Transverse colon (tissue), 4 donors: ENCODE results near the gene TIPARP. TPM values are rescaled to one million over a fixed set of nuclear protein-coding genes. Genes with fewer than 3 reads are reported as not detected.

Source experiments
- DNase-seq: peaks from one replicate; pipeline ENCODE4 v3.0.0-alpha.2; 2019
- H3K27ac ChIP-seq, 4 donors: fragments of 200-600 bp; sonication (generic); 2 replicates each; pipeline ENCODE4 v1.5.1; 2016 to 2018; ENCODE audit warnings: inconsistent platforms in 4 of 4
- H3K27me3 ChIP-seq: fragments of 200-600 bp; sonication (generic); 2 replicates; pipeline ENCODE4 v1.5.1; 2017; ENCODE audit warnings: inconsistent platforms
- H3K36me3 ChIP-seq, 4 donors: fragments of 200-600 bp; sonication (generic); 2 replicates each; pipeline ENCODE4 v1.5.1; 2017 to 2019; ENCODE audit warnings: inconsistent platforms in 4 of 4
- H3K4me1 ChIP-seq, 4 donors: fragments of 200-600 bp; sonication (generic); 2 replicates each; pipeline ENCODE4 v1.5.1; 2017 to 2020; ENCODE audit warnings: inconsistent platforms in 4 of 4
- H3K4me3 ChIP-seq, 4 donors: fragments of 200-600 bp; sonication (generic); 1 replicate in 1 of 4; 2 replicates in 3 of 4; pipeline versions ENCODE4 v1.5.1 to v1.6.1; 2017 to 2019; ENCODE audit warnings: inconsistent platforms in 4 of 4
- H3K9me3 ChIP-seq, 2 donors: fragments of 200-600 bp; sonication (generic); 2 replicates each; pipeline ENCODE4 v1.5.1; 2017 to 2019; ENCODE audit warnings: inconsistent platforms in 2 of 2
- EP300 ChIP-seq: sonication (generic); formaldehyde crosslinking; IDR thresholded peaks from one replicate; pipeline ENCODE4 v1.6.1; 2017; ENCODE audit warnings: antibody characterized with exemption, low read depth
- POLR2A ChIP-seq: fragments of 450-650 bp; IDR thresholded peaks from one replicate; pipeline ENCODE4 v1.6.1; 2016; ENCODE audit warnings: antibody characterized with exemption, mild to moderate bottlenecking, moderate library complexity
- POLR2AphosphoS5 ChIP-seq, 3 donors: sonication (generic); formaldehyde crosslinking; IDR thresholded peaks; one replicate each; pipeline ENCODE4 v1.6.1; 2016; ENCODE audit warnings: antibody characterized with exemption in 3 of 3
- WGBS, 2 donors: methylation state at CpG; one replicate each; pipeline ENCODE4 v1.1.5; 2018; ENCODE audit warnings: low coverage in 1 of 2; 5-methylcytosine and 5-hydroxymethylcytosine counted together
- in situ Hi-C, 4 donors: fragments of 200-750 bp; cut with MboI; loops; one replicate each; pipeline versions ENCODE4 v1.15.0 to v1.15.1; 2017; ENCODE audit warnings: low sequenced_read_pairs in 3 of 4, low pct_ligation_motif_present in 1 of 4, low pct_unique_long_range_greater_than_20kb in 1 of 4
- intact Hi-C: fragments of 100-400 bp; cut with DNase I; formaldehyde crosslinking; loops from one replicate; pipeline ENCODE4 v1.15.1; 2023; ENCODE audit warnings: low total_unique reads
- total RNA-seq, 4 donors: library from RNA; depleted of rRNA; stranded (reverse); fragments of >200 nt; gene quantifications; one replicate each; pipeline ENCODE4 v1.1.0, GENCODE V29; 2016
- TF ChIP-seq, protein P1 (sequence below), 5 experiments: fragments of 200-600 bp in 3 of 5; fragments of 450-650 bp in 2 of 5; sonication (generic) in 3 of 5; IDR thresholded peaks; 1 replicate in 2 of 5; 2 replicates in 3 of 5; pipeline ENCODE4 v1.5.1; 2016 to 2017; ENCODE audit warnings: antibody characterized with exemption in 5 of 5, inconsistent platforms in 3 of 5, mild to moderate bottlenecking in 2 of 5, moderate library complexity in 1 of 5

TIPARP gene
- total RNA-seq, 4 donors from 2014 or later, result 11.9 to 47.1 (median 34.3) TPM

DNA sequence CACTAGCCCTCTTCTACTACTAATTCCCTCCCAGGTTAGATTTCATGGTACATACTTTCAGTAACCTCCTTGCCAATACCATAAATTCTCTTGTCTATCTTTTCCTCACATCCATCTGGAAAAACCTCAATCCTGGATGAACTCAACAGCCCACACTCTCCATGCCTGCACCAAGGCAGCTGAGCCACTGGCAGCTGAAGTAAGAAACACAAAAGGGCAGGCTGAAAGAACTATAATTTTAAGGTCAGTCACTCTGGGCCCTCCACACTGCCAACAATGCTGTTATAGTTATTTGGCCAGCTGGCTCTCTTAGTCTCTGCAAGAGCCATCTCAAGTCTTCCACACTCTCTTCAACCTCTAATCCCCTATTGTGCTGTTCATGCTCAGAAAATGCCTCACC is 15.1 kb upstream of the TIPARP start:
- no peaks in the 10 kb centered on the region for H3K36me3 ChIP-seq
- no peak for DNase-seq
- no peaks in the 10 kb centered on the region for H3K9me3 ChIP-seq
- intact Hi-C loops (no loop called here), in situ Hi-C loops (loop anchor here in 3 of 4 donors (25.0 kb wide), 3 partner anchors 97 to 522 kb away; partner anchors contain the start of gene SSR3 (in 2 of the 3))
- H3K4me1 ChIP-seq, result peaks cover 0 to 24% (median 10%) of the 10 kb centered on the region in 4 donors
- no peak overlapping the region for H3K27ac ChIP-seq
- no peaks in the 10 kb centered on the region for H3K27me3 ChIP-seq
- TF ChIP-seq POLR2A (no peak), EP300 (no peak)
- H3K4me3 ChIP-seq, result no peak overlapping the region

DNA sequence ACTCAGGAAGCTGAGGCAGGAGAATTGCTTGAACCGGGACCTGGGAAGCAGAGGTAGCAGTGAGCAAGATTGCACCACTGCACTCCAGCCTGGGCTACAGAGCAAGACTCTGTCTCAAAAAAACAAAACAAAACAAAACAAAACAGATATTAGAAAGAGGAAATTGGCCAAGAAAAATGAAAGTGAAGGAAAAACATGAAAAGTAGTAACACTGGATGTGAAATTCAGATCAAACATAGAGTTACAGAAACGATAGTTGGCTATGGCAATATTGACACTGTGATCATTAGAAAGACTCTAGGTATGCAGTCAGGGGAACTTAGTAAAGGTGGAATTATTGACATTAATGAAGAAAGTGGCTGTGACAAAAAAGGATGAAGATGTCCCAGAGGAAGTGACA is 13.2 kb upstream of the TIPARP start:
- intact Hi-C loops, result no loop called here
- no peak for TF ChIP-seq EP300
- no peak for TF ChIP-seq POLR2AphosphoS5 (IDR thresholded peaks at IDR 0.05)
- TF ChIP-seq, protein P1, sequence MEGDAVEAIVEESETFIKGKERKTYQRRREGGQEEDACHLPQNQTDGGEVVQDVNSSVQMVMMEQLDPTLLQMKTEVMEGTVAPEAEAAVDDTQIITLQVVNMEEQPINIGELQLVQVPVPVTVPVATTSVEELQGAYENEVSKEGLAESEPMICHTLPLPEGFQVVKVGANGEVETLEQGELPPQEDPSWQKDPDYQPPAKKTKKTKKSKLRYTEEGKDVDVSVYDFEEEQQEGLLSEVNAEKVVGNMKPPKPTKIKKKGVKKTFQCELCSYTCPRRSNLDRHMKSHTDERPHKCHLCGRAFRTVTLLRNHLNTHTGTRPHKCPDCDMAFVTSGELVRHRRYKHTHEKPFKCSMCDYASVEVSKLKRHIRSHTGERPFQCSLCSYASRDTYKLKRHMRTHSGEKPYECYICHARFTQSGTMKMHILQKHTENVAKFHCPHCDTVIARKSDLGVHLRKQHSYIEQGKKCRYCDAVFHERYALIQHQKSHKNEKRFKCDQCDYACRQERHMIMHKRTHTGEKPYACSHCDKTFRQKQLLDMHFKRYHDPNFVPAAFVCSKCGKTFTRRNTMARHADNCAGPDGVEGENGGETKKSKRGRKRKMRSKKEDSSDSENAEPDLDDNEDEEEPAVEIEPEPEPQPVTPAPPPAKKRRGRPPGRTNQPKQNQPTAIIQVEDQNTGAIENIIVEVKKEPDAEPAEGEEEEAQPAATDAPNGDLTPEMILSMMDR (IDR thresholded peaks at IDR 0.05), result no peak
- TF ChIP-seq POLR2A, result no peak
- peaks cover 0 to 31% (median 10%) of the 10 kb centered on the region in 4 donors for H3K4me1 ChIP-seq
- no peaks in the 10 kb centered on the region for H3K27me3 ChIP-seq
- no peaks in the 10 kb centered on the region for H3K9me3 ChIP-seq
- no peak overlapping the region for H3K4me3 ChIP-seq
- WGBS, 2 donors, result 29 to 55% methylated on average over 1 to 2 of the region's 2 CpGs
- no peak overlapping the region for H3K27ac ChIP-seq
- in situ Hi-C loops, result loop anchor here (10.0 to 25.0 kb wide), 5 partner anchors 96 to 524 kb away; partner anchors contain the start of gene SSR3 (in 3 of the 4)
- H3K36me3 ChIP-seq, result no peaks in the 10 kb centered on the region
- no peak for DNase-seq

DNA sequence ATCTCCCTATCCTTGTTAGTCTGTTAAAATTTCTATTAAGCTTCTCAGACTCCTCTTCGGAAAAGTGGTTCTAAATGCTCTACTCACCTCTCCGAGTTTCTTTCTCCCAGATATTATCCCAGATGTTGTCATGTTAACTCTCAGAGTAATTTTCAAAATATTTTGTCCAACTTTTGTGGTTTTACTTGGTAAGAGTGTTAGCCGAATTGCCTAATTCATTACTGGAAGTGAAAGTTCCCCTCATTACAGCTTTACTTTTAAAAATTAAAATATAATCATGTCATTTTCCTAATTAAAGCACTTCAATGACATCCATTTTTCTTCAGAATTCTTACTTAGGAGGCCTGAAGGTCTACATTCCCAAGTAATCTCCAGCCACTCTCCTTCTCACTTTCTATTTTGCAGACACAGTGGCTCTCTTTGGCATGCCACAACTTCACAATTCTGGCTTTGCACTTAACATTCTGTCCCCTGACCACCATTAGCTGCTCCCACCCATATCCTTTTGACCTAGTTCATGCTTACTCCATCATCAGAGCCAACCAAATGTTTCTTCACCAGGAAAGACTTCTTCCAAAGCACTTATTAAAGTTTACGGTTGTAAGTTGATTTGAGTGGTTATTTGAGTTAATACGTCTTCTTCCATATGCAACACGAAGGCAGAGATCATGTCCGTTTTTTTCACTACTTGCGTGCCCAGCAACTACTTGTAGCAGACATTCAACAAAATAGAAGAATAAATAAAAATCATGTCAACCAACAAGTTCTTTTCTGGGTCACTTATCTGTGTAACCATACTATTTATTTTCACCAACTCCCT is 10.2 kb upstream of the TIPARP start:
- Histone ChIP-seq H3K9me3 (no peaks in the 10 kb centered on the region), H3K4me1 (peaks cover 0 to 39% (median 14%) of the 10 kb centered on the region in 4 donors), H3K27me3 (no peaks in the 10 kb centered on the region), H3K4me3 (no peak overlapping the region), H3K36me3 (no peaks in the 10 kb centered on the region), H3K27ac (peak overlapping the region in 3 of 4 donors; percentile 4 to 10 (median 10))
- no peak for DNase-seq
- in situ Hi-C loops (loop anchor here (10.0 to 25.0 kb wide), 5 partner anchors 99 to 527 kb away; partner anchors contain the start of gene SSR3 (in 3 of the 4)), intact Hi-C loops (no loop called here)
- no peak for TF ChIP-seq POLR2AphosphoS5 (IDR thresholded peaks at IDR 0.05)
- no peak for TF ChIP-seq POLR2A
- TF ChIP-seq, protein P1 (IDR thresholded peaks at IDR 0.05), result no peak
- no peak for TF ChIP-seq EP300
- WGBS, 2 donors, result 71 to 79% methylated on average over 8 of the region's 8 CpGs

DNA sequence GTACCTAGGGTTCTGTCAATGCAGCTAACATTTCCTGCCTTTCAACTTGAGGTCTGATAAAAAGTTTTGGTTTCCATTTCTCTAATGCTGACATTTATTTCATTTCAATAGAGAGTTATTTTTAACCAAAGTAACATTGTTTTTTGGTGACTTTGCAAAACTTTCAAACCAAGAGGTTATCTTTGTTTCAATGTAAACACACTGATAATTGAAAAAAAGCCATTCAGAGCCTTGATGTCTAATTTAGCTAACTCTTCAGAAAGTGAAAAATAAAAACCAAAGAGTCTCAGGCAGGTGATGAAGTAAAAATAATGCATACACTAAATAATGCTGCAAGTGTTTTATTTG is 9.6 kb upstream of the TIPARP start:
- H3K4me3 ChIP-seq, result no peak overlapping the region
- H3K4me1 ChIP-seq, result peaks cover 0 to 45% (median 16%) of the 10 kb centered on the region in 4 donors
- in situ Hi-C loops (loop anchor here (10.0 to 25.0 kb wide), 5 partner anchors 100 to 528 kb away; partner anchors contain the start of gene SSR3 (in 3 of the 4)), intact Hi-C loops (no loop called here)
- H3K9me3 ChIP-seq, result no peaks in the 10 kb centered on the region
- no peaks in the 10 kb centered on the region for H3K27me3 ChIP-seq
- H3K36me3 ChIP-seq, result no peaks in the 10 kb centered on the region
- peak overlapping the region in 3 of 4 donors; percentile 4 to 10 (median 10) for H3K27ac ChIP-seq
- no peak for TF ChIP-seq EP300
- TF ChIP-seq, protein P1 (IDR thresholded peaks at IDR 0.05), result no peak
- TF ChIP-seq POLR2AphosphoS5 (IDR thresholded peaks at IDR 0.05), result no peak
- TF ChIP-seq POLR2A, result no peak
- DNase-seq, result no peak
